Dedifferentiated amniotic fluid mesenchymal stem cell (primary cell): ENCODE data around the gene JAKMIP1.
"Not testable (repeated sequence)": the region's sequence is repeated elsewhere in the genome, so short reads cannot be mapped to it uniquely, and the experiment has no call there.

Experiments
- DNase-seq: peaks from one replicate; pipeline ENCODE4 v3.0.0-alpha.2; 2016; ENCODE audit errors: extremely low spot score

JAKMIP1 gene

GRCh38 chr4:6013564-6013963, 186.8 kb downstream of the JAKMIP1 start:
- no peak for DNase-seq

- DNase-seq, result no peak
Measured at GRCh38 chr4:6012200-6012599, 188.1 kb downstream of the JAKMIP1 start.

- no peak for DNase-seq
Measured at GRCh38 chr4:6011686-6012085, 188.7 kb downstream of the JAKMIP1 start.

- no peak for DNase-seq
Measured at GRCh38 chr4:6011271-6011671, 189.1 kb downstream of the JAKMIP1 start.

GRCh38 chr4:6010789-6011188, 189.6 kb downstream of the JAKMIP1 start:
- DNase-seq, result no peak

GRCh38 chr4:6009452-6009851, 190.9 kb downstream of the JAKMIP1 start:
- no peak for DNase-seq

- no peak for DNase-seq
Measured at GRCh38 chr4:6008766-6009385, 191.5 kb downstream of the JAKMIP1 start.

GRCh38 chr4:6008092-6008551, 192.2 kb downstream of the JAKMIP1 start:
- DNase-seq, result no peak

- DNase-seq, result no peak
Measured at GRCh38 chr4:6005175-6005574, 195.2 kb downstream of the JAKMIP1 start.

GRCh38 chr4:6003485-6003884, 196.9 kb downstream of the JAKMIP1 start:
- not testable (repeated sequence) for DNase-seq

GRCh38 chr4:6002926-6003325, 197.4 kb downstream of the JAKMIP1 start:
- DNase-seq, result no peak

- no peak for DNase-seq
Measured at GRCh38 chr4:6002492-6002833, 197.9 kb downstream of the JAKMIP1 start.

GRCh38 chr4:6001680-6002491, 198.5 kb downstream of the JAKMIP1 start:
- DNase-seq, result no peak

GRCh38 chr4:5999830-6000365, 200.5 kb downstream of the JAKMIP1 start:
- DNase-seq, result no peak

GRCh38 chr4:5999356-5999755, 201.0 kb downstream of the JAKMIP1 start:
- DNase-seq, result no peak

- peak; percentile 54 for DNase-seq
Measured at GRCh38 chr4:5998333-5998936, 201.9 kb downstream of the JAKMIP1 start.

- no peak for DNase-seq
Measured at GRCh38 chr4:5996641-5997040, 203.7 kb downstream of the JAKMIP1 start.

- DNase-seq, result no peak
Measured at GRCh38 chr4:5995901-5996623, 204.3 kb downstream of the JAKMIP1 start.

- no peak for DNase-seq
Measured at GRCh38 chr4:5993876-5994811, 206.2 kb downstream of the JAKMIP1 start.

- not testable (repeated sequence) for DNase-seq
Measured at GRCh38 chr4:5993346-5993745, 207.0 kb downstream of the JAKMIP1 start.

GRCh38 chr4:5992828-5993321, 207.5 kb downstream of the JAKMIP1 start:
- DNase-seq, result no peak
